Endodermal cell (in vitro differentiated cells): ENCODE results near the gene MLH3. TPM values are rescaled to one million over a fixed set of nuclear protein-coding genes. Genes with fewer than 3 reads are reported as not detected.
A peak's percentile ranks its signal among the peaks of the same experiment; 100 is the strongest.

ENCODE experiments used
- DNase-seq: peaks from one replicate; pipeline ENCODE4 v3.0.0-alpha.2; 2017
- H3K27ac ChIP-seq: 2 replicates; pipeline ENCODE4 v1.5.1; 2013; ENCODE audit warnings: mild to moderate bottlenecking, low read depth, low read length, moderate library complexity
- H3K27me3 ChIP-seq: 2 replicates; pipeline ENCODE4 v1.6.1; 2013; ENCODE audit warnings: mild to moderate bottlenecking, low read length, moderate library complexity; ENCODE audit not compliant: insufficient read depth, control insufficient read depth, poor library complexity, severe bottlenecking
- H3K36me3 ChIP-seq: 2 replicates; pipeline ENCODE4 v1.7.0; 2013; ENCODE audit warnings: mild to moderate bottlenecking, low read length, moderate library complexity; ENCODE audit not compliant: control insufficient read depth, insufficient read depth
- H3K4me1 ChIP-seq: one replicate; pipeline ENCODE4 v1.7.0; 2013; ENCODE audit warnings: low read length; ENCODE audit not compliant: control insufficient read depth, insufficient read depth
- H3K4me3 ChIP-seq: 2 replicates; pipeline ENCODE4 v1.5.1; 2013; ENCODE audit warnings: mild to moderate bottlenecking, low read length, moderate library complexity
- H3K9ac ChIP-seq: 2 replicates; pipeline ENCODE4 v1.6.1; 2013; ENCODE audit warnings: mild to moderate bottlenecking, low read length, moderate library complexity; ENCODE audit not compliant: poor library complexity, severe bottlenecking; ENCODE audit errors: extremely low read depth
- H3K9me3 ChIP-seq: 2 replicates; pipeline ENCODE4 v1.6.1; 2013; ENCODE audit warnings: mild to moderate bottlenecking, low read length, moderate library complexity; ENCODE audit not compliant: control insufficient read depth
- H3K27ac Mint-ChIP-seq: 2 replicates; pipeline ENCODE4 v1.8.0; 2020; ENCODE audit warnings: mixed read lengths
- H3K27me3 Mint-ChIP-seq: 2 replicates; pipeline ENCODE4 v1.8.0; 2021; ENCODE audit warnings: mild to moderate bottlenecking, mixed read lengths; ENCODE audit not compliant: insufficient read depth
- H3K36me3 Mint-ChIP-seq: 2 replicates; pipeline ENCODE4 v1.8.0; 2020; ENCODE audit warnings: low read depth, mixed read lengths
- H3K4me1 Mint-ChIP-seq: 2 replicates; pipeline ENCODE4 v1.8.0; 2020; ENCODE audit warnings: mixed read lengths
- H3K4me3 Mint-ChIP-seq: 2 replicates; pipeline ENCODE4 v1.8.0; 2020; ENCODE audit warnings: mild to moderate bottlenecking, moderate library complexity, mixed read lengths
- H3K9me3 Mint-ChIP-seq: 2 replicates; pipeline ENCODE4 v1.8.0; 2020; ENCODE audit warnings: mild to moderate bottlenecking, mixed read lengths
- CTCF ChIP-seq: fragments of 200-600 bp; sonication (generic); conservative IDR thresholded peaks from 2 replicates; pipeline ENCODE4 v1.5.0; 2021; ENCODE audit warnings: antibody characterized with exemption, mild to moderate bottlenecking
- WGBS, 2 experiments: methylation state at CpG; one replicate each; pipeline versions ENCODE4 v1.1.5 to v1.1.7; 2013; ENCODE audit warnings: missing lambda C conversion rate in 2 of 2, mixed read lengths in 1 of 2; ENCODE audit not compliant: insufficient coverage in 1 of 2, insufficient read length in 1 of 2; 5-methylcytosine and 5-hydroxymethylcytosine counted together
- total RNA-seq, 2 donors: library from RNA; stranded (reverse); fragmentation: NEBNext Ultra II Directional in 1 of 2; extraction: Animal tissue kit (Norgen Biotek cat#: 25700) in 1 of 2; gene quantifications; 2 replicates in 1 of 2; 3 replicates in 1 of 2; pipeline ENCODE4 v1.2.1, GENCODE V29; 2021

Gene MLH3
- total RNA-seq, 2 donors from 2014 or later = 18.7 to 34.6 TPM

GRCh38 chr14:74973905-74974363 lies 77.3 kb downstream of the MLH3 start:
- no peaks in the 10 kb centered on the region for H3K36me3 Mint-ChIP-seq
- WGBS, 2 experiments = 82 to 94% methylated on average over 2 to 5 of the region's 5 CpGs
- H3K4me3 Mint-ChIP-seq = no peak overlapping the region
- Histone ChIP-seq H3K27me3 (no peaks in the 10 kb centered on the region), H3K9ac (no peak overlapping the region), H3K4me1 (peaks cover 8% of the 10 kb centered on the region), H3K9me3 (no peaks in the 10 kb centered on the region), H3K36me3 (no peaks in the 10 kb centered on the region), H3K27ac (no peak overlapping the region), H3K4me3 (no peak overlapping the region)
- no peak for TF ChIP-seq CTCF
- H3K27ac Mint-ChIP-seq = peak overlapping the region; percentile 12
- DNase-seq = no peak
- peaks cover 15% of the 10 kb centered on the region for H3K4me1 Mint-ChIP-seq
- H3K9me3 Mint-ChIP-seq = no peaks in the 10 kb centered on the region
- peaks cover 2% of the 10 kb centered on the region for H3K27me3 Mint-ChIP-seq

GRCh38 chr14:74973003-74973653 lies 78.1 kb downstream of the MLH3 start:
- H3K9me3 Mint-ChIP-seq = no peaks in the 10 kb centered on the region
- H3K4me1 ChIP-seq = peaks cover 4% of the 10 kb centered on the region
- peaks cover 2% of the 10 kb centered on the region for H3K27me3 Mint-ChIP-seq
- no peaks in the 10 kb centered on the region for H3K36me3 ChIP-seq
- no peak overlapping the region for H3K27ac Mint-ChIP-seq
- H3K27me3 ChIP-seq = no peaks in the 10 kb centered on the region
- H3K4me3 Mint-ChIP-seq = no peak overlapping the region
- H3K4me1 Mint-ChIP-seq = peaks cover 7% of the 10 kb centered on the region
- TF ChIP-seq CTCF = no peak
- H3K27ac ChIP-seq = no peak overlapping the region
- H3K36me3 Mint-ChIP-seq = no peaks in the 10 kb centered on the region
- 88 to 90% methylated on average over 12 to 15 of the region's 15 CpGs for WGBS, 2 experiments
- no peak overlapping the region for H3K4me3 ChIP-seq
- no peak overlapping the region for H3K9ac ChIP-seq
- peak; percentile 66 for DNase-seq
- no peaks in the 10 kb centered on the region for H3K9me3 ChIP-seq

GRCh38 chr14:74968811-74969210 lies 82.5 kb downstream of the MLH3 start:
- Histone ChIP-seq H3K27me3 (no peaks in the 10 kb centered on the region), H3K4me1 (peaks cover 1% of the 10 kb centered on the region), H3K36me3 (no peaks in the 10 kb centered on the region), H3K27ac (no peak overlapping the region), H3K9me3 (no peaks in the 10 kb centered on the region), H3K4me3 (no peak overlapping the region), H3K9ac (no peak overlapping the region)
- H3K4me3 Mint-ChIP-seq = no peak overlapping the region
- H3K27ac Mint-ChIP-seq = no peak overlapping the region
- no peaks in the 10 kb centered on the region for H3K36me3 Mint-ChIP-seq
- no peak for DNase-seq
- no peaks in the 10 kb centered on the region for H3K9me3 Mint-ChIP-seq
- WGBS, 2 experiments = 77 to 92% methylated on average over 1 of the region's 1 CpG
- no peak for TF ChIP-seq CTCF
- H3K27me3 Mint-ChIP-seq = no peaks in the 10 kb centered on the region
- H3K4me1 Mint-ChIP-seq = no peaks in the 10 kb centered on the region
